GM10847 (cell line): Measurements from ENCODE around the gene NDUFB3.

Source experiments
- POLR2A ChIP-seq: IDR thresholded peaks from 2 replicates; pipeline ENCODE4 v1.6.1; 2011; ENCODE audit not compliant: insufficient read length; ENCODE audit errors: extremely low read depth

Gene NDUFB3

GRCh38 chr2:201071479-201072200, at the start of gene NDUFB3, which contains the start of gene HYCC2:
NDUFB3 (plus strand) TSS chr2:201072001; CDS start chr2:201078883, 6,882 bp downstream.
HYCC2 (minus strand) TSS chr2:201071671; CDS start chr2:201024009, 47,662 bp downstream.
- peak; percentile 49 for TF ChIP-seq POLR2A

- no peak for TF ChIP-seq POLR2A
Observed at GRCh38 chr2:201024518-201024917, 47.3 kb upstream of the NDUFB3 start.

DNA sequence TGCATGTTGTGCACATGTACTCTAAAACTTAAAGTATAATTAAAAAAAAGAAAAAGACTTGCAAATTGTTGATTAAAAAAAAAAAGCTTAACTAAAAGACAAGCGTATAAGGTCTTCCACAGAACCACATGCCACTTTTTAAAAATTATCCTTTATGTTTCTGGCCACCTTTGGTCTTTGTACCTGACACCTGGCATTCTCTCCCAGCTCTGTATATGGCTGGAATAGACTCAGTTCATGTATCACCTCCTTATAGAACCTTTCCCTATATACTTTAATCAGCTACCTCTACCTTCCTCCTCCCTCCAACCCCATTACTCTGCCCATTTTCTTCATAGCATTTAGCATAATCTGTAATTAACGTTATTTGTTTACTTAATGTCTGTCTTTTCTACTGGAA, 32.9 kb upstream of the NDUFB3 start:
- no peak for TF ChIP-seq POLR2A

DNA sequence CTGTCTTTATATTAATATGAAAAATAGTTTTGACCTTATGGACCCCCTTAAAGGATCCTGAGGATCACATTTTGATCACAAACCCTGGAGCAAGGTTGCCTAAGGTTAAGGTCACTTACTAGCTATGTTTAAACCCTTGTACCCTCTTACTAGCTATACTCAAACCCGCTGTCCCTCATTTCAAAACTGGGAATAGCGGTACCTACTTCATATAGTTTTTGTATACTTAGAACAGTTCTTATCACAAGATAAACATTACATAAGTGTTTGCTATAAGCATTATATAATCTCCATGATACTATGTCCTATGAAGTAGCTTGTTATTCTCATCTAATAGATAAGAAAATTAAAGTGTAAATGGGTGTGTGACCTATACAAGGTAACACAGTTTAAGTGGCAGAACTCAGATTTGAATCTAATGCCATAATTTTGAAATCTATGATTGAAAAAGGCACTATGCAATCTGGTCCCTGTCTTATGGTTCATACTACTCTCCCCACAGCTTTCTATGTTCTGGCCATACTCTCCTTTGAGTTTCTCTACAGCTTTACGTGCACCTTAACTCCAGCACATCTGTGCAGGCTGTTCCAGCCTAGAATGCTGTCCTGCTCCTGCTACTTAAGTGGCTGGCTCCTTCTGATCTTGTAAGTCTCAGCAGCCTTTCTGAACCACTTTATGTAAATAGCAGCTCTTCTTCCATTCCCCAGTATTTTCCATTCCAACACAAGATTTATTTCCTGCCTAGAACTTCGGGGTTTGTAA, 30.8 kb upstream of the NDUFB3 start:
- no peak for TF ChIP-seq POLR2A

DNA sequence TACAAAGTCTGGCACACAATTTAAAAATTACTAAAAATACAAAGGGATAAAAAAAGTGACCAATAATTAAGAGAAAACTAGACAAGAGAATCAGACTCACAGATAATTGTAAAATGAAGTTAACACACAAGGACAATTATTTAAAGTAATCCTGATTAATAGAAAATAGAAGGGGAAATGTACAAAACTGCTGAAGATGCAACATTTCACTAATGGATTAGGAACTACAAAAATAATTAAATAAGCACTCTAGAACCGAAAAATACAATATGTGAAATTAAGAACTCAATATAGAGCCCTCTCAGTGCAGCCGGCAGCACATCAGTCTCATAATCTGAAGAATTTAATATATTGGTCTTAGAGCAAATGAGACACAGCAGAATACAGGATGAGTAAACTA, 24.9 kb upstream of the NDUFB3 start:
- no peak for TF ChIP-seq POLR2A

GRCh38 chr2:201049455-201049854, 22.3 kb upstream of the NDUFB3 start:
- TF ChIP-seq POLR2A: no peak

- TF ChIP-seq POLR2A: no peak
Observed at GRCh38 chr2:201057087-201057521, 14.7 kb upstream of the NDUFB3 start.

DNA sequence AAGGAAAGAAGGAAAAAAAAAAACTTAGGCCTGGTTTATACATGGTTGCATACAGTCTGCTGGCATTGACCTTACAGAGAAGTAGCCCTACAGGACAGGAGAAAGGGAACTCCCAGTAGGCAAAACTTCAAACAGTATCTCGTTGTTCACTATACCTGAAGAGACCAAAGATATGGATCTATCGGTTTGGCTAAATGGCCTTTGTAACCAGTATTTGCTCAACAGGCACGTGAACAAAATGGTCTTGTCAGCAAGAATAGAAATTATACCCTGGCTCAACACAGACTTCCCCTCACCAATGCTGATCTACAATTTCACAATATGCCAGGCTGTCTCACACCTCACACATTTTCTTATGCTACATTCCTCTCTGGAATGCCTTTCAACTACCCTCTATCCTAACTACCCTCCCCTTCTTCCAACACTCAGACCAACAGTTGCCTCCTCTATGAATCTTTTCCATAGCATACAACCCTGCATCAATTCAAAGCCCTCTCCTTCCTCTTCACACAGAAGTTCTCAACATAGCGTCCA, 14.0 kb upstream of the NDUFB3 start:
- TF ChIP-seq POLR2A: no peak

- TF ChIP-seq POLR2A: no peak
Observed at GRCh38 chr2:201058914-201059313, 12.9 kb upstream of the NDUFB3 start.

- no peak for TF ChIP-seq POLR2A
Observed at GRCh38 chr2:201059961-201060755, 11.6 kb upstream of the NDUFB3 start.

- TF ChIP-seq POLR2A: no peak
Observed at GRCh38 chr2:201064797-201065329, 6.9 kb upstream of the NDUFB3 start.

- TF ChIP-seq POLR2A: no peak
Observed at GRCh38 chr2:201070948-201071478, 788 bp upstream of the NDUFB3 start.

DNA sequence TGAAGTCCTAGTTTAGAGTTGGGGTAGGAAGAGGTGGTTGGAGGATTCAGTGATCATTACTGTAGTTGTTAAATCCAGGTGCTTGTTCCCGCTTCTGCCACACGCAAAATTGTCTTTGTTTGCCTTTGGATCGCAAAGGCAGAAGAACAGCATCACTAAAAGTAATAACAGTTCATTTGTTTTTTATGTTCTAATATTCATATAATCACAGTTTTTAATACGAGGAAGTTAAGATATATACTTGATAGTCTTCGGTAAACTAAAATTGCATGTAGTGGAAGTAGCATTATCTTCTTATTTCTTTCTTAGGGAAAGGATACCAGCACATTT, 365 bp downstream of the NDUFB3 start:
- no peak for TF ChIP-seq POLR2A

GRCh38 chr2:201073071-201073470, 1.3 kb downstream of the NDUFB3 start:
- no peak for TF ChIP-seq POLR2A

DNA sequence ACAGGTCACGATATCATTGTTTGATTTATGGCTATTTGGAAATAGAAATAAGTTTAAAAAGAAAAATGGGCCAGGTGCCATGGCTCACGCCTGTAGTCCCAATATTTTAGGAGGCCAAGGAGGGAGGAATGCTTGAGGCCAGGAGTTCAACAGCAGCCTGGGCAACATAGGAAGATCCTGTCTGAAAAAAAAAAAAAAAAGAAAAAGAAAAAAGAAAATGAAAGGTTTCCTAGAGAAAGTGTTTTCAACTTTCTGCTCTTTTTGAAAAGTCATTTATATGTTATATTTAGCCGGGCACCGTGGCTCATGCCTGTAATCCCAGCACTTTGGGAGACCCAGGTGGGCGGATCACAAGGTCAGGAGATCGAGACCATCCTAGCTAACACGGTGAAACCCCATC, 3.2 kb downstream of the NDUFB3 start:
- no peak for TF ChIP-seq POLR2A
